ENCODE measurements around the gene GATA5.

- TF ChIP-seq POLR2AphosphoS5 (IDR thresholded peaks at IDR 0.05) (no peak), CTCF (IDR thresholded peaks at IDR 0.05) (no peak), POLR2A (IDR thresholded peaks at IDR 0.05; ENCODE audit: low read depth) (no peak)
Measured at GRCh38 chr20:62508641-62509051, 32.9 kb upstream of the GATA5 start.

All from esophagus muscularis mucosa (tissue), 3 donors.